ENCODE measurements around the gene TNP1. TPM values are rescaled to one million over a fixed set of nuclear protein-coding genes. Genes with fewer than 3 reads are reported as not detected.

Gene TNP1
- polyA plus RNA-seq, 1 donor from 2014 or later: not detected

DNA sequence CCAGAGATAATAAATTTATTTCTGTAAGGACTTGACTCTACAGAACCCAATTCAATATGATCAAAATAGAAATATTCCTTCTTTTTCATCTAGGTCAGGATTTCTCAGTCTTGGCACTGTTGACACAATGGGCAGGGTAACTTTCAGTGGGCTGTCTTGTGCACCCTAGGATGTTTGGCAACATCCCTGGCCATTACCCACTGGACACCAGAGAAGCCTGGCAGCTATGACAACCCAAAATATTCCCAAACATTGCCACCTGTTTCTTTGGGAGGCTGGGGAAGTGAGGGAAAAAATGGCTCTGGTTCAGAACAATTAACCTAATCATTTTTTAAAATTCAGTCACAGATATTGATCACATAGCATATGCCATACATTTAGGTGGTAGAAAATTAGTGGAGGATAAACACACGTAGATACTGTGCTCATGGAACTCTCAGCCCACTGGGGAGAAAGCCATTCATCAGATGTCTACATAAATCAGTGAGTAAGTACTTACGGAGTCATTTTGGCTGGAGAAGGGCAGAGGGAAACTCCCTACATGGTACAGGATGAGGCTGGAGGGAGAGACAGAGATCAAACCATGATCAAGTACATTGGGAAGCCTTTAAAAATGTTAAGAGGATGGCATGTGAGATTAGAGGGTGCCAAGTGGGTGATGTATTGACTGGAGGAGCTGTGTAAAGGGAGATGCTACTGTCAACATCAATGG is 718 bp upstream of the TNP1 start:
- H3K27me3 ChIP-seq (ENCODE audit: insufficient read depth, low read depth, low read length): no peaks in the 10 kb centered on the region
- TF ChIP-seq EP300 (conservative IDR thresholded peaks at IDR 0.05; ENCODE audit: poor library complexity, severe bottlenecking) (no peak), SMC3 (conservative IDR thresholded peaks at IDR 0.05; ENCODE audit: poor library complexity) (no peak), REST (IDR thresholded peaks at IDR 0.05; ENCODE audit: borderline replicate concordance) (no peak), POLR2AphosphoS5 (IDR thresholded peaks at IDR 0.05) (no peak), RAD21 (conservative IDR thresholded peaks at IDR 0.05) (no peak), TAF1 (IDR thresholded peaks at IDR 0.05; ENCODE audit: low read depth) (no peak), EZH2 (IDR thresholded peaks at IDR 0.05; ENCODE audit: borderline replicate concordance, insufficient read depth, low read length, poor library complexity, severe bottlenecking) (no peak), MXI1 (conservative IDR thresholded peaks at IDR 0.05; ENCODE audit: poor library complexity, severe bottlenecking) (no peak)
- TF ChIP-seq, protein P1, sequence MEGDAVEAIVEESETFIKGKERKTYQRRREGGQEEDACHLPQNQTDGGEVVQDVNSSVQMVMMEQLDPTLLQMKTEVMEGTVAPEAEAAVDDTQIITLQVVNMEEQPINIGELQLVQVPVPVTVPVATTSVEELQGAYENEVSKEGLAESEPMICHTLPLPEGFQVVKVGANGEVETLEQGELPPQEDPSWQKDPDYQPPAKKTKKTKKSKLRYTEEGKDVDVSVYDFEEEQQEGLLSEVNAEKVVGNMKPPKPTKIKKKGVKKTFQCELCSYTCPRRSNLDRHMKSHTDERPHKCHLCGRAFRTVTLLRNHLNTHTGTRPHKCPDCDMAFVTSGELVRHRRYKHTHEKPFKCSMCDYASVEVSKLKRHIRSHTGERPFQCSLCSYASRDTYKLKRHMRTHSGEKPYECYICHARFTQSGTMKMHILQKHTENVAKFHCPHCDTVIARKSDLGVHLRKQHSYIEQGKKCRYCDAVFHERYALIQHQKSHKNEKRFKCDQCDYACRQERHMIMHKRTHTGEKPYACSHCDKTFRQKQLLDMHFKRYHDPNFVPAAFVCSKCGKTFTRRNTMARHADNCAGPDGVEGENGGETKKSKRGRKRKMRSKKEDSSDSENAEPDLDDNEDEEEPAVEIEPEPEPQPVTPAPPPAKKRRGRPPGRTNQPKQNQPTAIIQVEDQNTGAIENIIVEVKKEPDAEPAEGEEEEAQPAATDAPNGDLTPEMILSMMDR (IDR thresholded peaks at IDR 0.05; ENCODE audit: poor library complexity, severe bottlenecking): no peak
- H3K36me3 ChIP-seq (ENCODE audit: insufficient read depth, low read length): no peaks in the 10 kb centered on the region
- H3K4me2 ChIP-seq (ENCODE audit: low read length): no peak overlapping the region
- H3F3A ChIP-seq (ENCODE audit: insufficient read depth, low read length, poor library complexity, severe bottlenecking): no peaks in the 10 kb centered on the region
- H3K79me2 ChIP-seq (replicated peaks; ENCODE audit: insufficient read depth, low read length): no peaks in the 10 kb centered on the region
- H3K9me2 ChIP-seq (ENCODE audit: insufficient read depth, low read length): no peaks in the 10 kb centered on the region
- no peak overlapping the region for H3K9ac ChIP-seq (ENCODE audit: low read length)
- no peak overlapping the region for H2AFZ ChIP-seq (ENCODE audit: low read depth, low read length)
- H4K20me1 ChIP-seq (ENCODE audit: insufficient read depth): no peaks in the 10 kb centered on the region
- H3K27ac ChIP-seq (ENCODE audit: low read length): no peak overlapping the region
- H3K4me3 ChIP-seq (ENCODE audit: low read length): no peak overlapping the region
- H3K9me3 ChIP-seq (ENCODE audit: low read length): no peaks in the 10 kb centered on the region

DNA sequence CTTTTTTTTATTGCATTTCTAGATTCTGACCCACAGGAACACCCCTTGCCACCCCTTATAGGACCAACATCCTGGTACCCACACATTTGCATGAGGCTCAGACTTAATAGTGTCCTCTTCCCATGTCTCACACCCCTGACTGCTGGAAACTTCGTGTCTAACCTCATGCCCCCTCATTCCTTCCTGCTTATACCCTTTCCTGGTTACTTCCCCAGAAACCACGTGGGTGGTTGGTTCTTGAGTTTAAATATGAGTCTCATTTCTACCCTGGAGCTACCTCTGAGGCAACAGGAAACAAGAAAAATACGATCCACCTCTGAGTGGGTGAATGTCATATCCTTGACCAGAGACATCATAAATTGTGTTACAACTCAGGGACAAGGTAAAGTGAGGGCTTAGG is 1.6 kb downstream of the TNP1 start:
- H3F3A ChIP-seq (ENCODE audit: insufficient read depth, low read length, poor library complexity, severe bottlenecking): no peaks in the 10 kb centered on the region
- no peak overlapping the region for H3K4me3 ChIP-seq (ENCODE audit: low read length)
- H3K9ac ChIP-seq (ENCODE audit: low read length): no peak overlapping the region
- no peak for TF ChIP-seq EZH2 (IDR thresholded peaks at IDR 0.05; ENCODE audit: borderline replicate concordance, insufficient read depth, low read length, poor library complexity, severe bottlenecking)
- TF ChIP-seq RAD21 (conservative IDR thresholded peaks at IDR 0.05): no peak
- no peak for TF ChIP-seq POLR2AphosphoS5 (IDR thresholded peaks at IDR 0.05)
- no peak for TF ChIP-seq REST (IDR thresholded peaks at IDR 0.05; ENCODE audit: borderline replicate concordance)
- TF ChIP-seq, protein P1 (IDR thresholded peaks at IDR 0.05; ENCODE audit: poor library complexity, severe bottlenecking): no peak
- no peak for TF ChIP-seq SMC3 (conservative IDR thresholded peaks at IDR 0.05; ENCODE audit: poor library complexity)
- no peaks in the 10 kb centered on the region for H4K20me1 ChIP-seq (ENCODE audit: insufficient read depth)
- no peak overlapping the region for H3K4me2 ChIP-seq (ENCODE audit: low read length)
- H3K27ac ChIP-seq (ENCODE audit: low read length): no peak overlapping the region
- H3K27me3 ChIP-seq (ENCODE audit: insufficient read depth, low read depth, low read length): no peaks in the 10 kb centered on the region
- H3K9me3 ChIP-seq (ENCODE audit: low read length): no peaks in the 10 kb centered on the region
- no peak overlapping the region for H2AFZ ChIP-seq (ENCODE audit: low read depth, low read length)
- no peaks in the 10 kb centered on the region for H3K79me2 ChIP-seq (replicated peaks; ENCODE audit: insufficient read depth, low read length)
- H3K9me2 ChIP-seq (ENCODE audit: insufficient read depth, low read length): no peaks in the 10 kb centered on the region
- no peaks in the 10 kb centered on the region for H3K36me3 ChIP-seq (ENCODE audit: insufficient read depth, low read length)

All from neural cell (in vitro differentiated cells).